ENCODE results near the gene PTK6. TPM values are rescaled to one million over a fixed set of nuclear protein-coding genes. Genes with fewer than 3 reads are reported as not detected.

The PTK6 gene
- total RNA-seq, 1 experiment from 2014 or later = 6.7 TPM

GRCh38 chr20:63532449-63532971 is 4.7 kb downstream of the PTK6 start:
- Histone ChIP-seq H3K4me3 (replicated peaks in 1 of 2; ENCODE audit: low read depth in 1 of 2, low read length in 2 of 2) (no peak overlapping the region), H3K79me2 (ENCODE audit: insufficient read depth, low read length) (no peaks in the 10 kb centered on the region), H3K27ac (ENCODE audit: low read depth, low read length) (no peak overlapping the region), H3K9me3 (ENCODE audit: control insufficient read depth in 1 of 2, insufficient read depth in 1 of 2, low read depth in 1 of 2, low read length in 2 of 2) (no peaks in the 10 kb centered on the region), H3K27me3 (ENCODE audit: insufficient read depth, low read length) (no peaks in the 10 kb centered on the region), H3K36me3 (ENCODE audit: control insufficient read depth in 1 of 2, insufficient read depth in 2 of 2, low read length in 2 of 2) (no peaks in the 10 kb centered on the region), H3K9me2 (ENCODE audit: insufficient read depth) (no peaks in the 10 kb centered on the region), H3K4me2 (ENCODE audit: low read length) (no peak overlapping the region), H3K9ac (ENCODE audit: low read length) (no peak overlapping the region), H3K4me1 (ENCODE audit: control insufficient read depth in 1 of 2, insufficient read depth in 2 of 2, low read length in 2 of 2) (peaks cover 25 to 38% of the 10 kb centered on the region in 2 experiments), H2AFZ (ENCODE audit: low read depth, low read length, poor library complexity, severe bottlenecking) (no peak overlapping the region), H4K20me1 (ENCODE audit: insufficient read depth) (no peaks in the 10 kb centered on the region)
- ChIA-PET POLR2A (interaction anchor here (2.4 kb wide), 1 partner anchor 12 kb away, joined by 7 read pairs; the partner anchor contains the start of gene PPDPF), CTCF (no interaction called here), RAD21 (ENCODE audit: low non-redundant PET in 1 of 2, low total read pairs in 2 of 2, uncharacterized antibody in 2 of 2, unreplicated experiment in 2 of 2) (no interaction called here)
- TF ChIP-seq CEBPB (IDR thresholded peaks at IDR 0.05; ENCODE audit: low read depth) (no peak), ZNF274 (IDR thresholded peaks at IDR 0.05; ENCODE audit: low read depth, low read length) (no peak), EZH2phosphoT487 (IDR thresholded peaks at IDR 0.05; ENCODE audit: borderline replicate concordance) (no peak), ZBTB33 (IDR thresholded peaks at IDR 0.05; ENCODE audit: extremely low read depth, insufficient replicate concordance, low read length) (no peak), SP1 (IDR thresholded peaks at IDR 0.05; ENCODE audit: low read depth) (no peak), POLR2A (IDR thresholded peaks at IDR 0.05; ENCODE audit: borderline replicate concordance, extremely low read depth, insufficient read depth, insufficient read length) (no peak), ELF1 (IDR thresholded peaks at IDR 0.05; ENCODE audit: borderline replicate concordance, low read depth) (no peak), CBX3 (IDR thresholded peaks at IDR 0.05; ENCODE audit: low read depth) (no peak), POLR2AphosphoS5 (IDR thresholded peaks at IDR 0.05; ENCODE audit: low read depth, low read length) (no peak)
- no TSS peak for BruUV-seq (replicated peaks)
- ATAC-seq (no peak), DNase-seq (ENCODE audit: low read depth, low spot score) (no peak)
- intact Hi-C loops (cut with micrococcal nuclease) = loop anchor here (10.0 kb wide), 1 partner anchor 98 kb away; no protein-coding TSS in a partner anchor

Data from HCT116 (cell line).